Adrenal gland (tissue), 5 donors: ENCODE measurements around the gene DOP1A.

Source experiments
- POLR2A ChIP-seq, 2 donors: fragments of 450-650 bp; IDR thresholded peaks; one replicate each; pipeline ENCODE4 v1.6.1; 2017; ENCODE audit warnings: antibody characterized with exemption in 2 of 2, mild to moderate bottlenecking in 2 of 2, moderate library complexity in 1 of 2
- TF ChIP-seq, protein P1 (sequence below), 6 experiments: fragments of 450-650 bp in 4 of 6; fragments of 200-600 bp in 2 of 6; sonication (generic) in 1 of 6; IDR thresholded peaks; 1 replicate in 5 of 6; 2 replicates in 1 of 6; pipeline versions ENCODE4 v1.5.1 to v1.8.0; 2016 to 2021; ENCODE audit warnings: antibody characterized with exemption in 6 of 6, mild to moderate bottlenecking in 2 of 6, moderate library complexity in 1 of 6
- donor health status: DM: no; HTN: no; CAD: no.

DNA sequence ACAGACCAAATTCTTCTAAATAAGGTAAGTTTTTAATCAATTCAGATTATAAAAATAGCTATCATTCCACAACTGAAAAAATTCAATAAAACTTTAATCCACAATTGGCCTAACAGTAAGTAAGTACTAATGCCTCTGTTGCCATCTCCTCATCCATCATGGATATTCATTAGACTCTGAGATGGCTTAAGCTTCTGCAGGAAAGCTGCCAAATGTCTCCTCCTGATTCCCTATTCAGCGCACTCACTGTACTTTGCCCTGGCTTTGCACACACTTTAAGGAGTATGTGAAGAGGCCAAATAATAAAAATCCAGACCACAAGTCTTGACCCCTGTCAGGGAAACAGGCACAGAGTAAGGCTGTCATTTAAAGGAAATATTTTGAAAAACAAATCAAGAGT, 102.0 kb downstream of the DOP1A start:
- TF ChIP-seq, protein P1, sequence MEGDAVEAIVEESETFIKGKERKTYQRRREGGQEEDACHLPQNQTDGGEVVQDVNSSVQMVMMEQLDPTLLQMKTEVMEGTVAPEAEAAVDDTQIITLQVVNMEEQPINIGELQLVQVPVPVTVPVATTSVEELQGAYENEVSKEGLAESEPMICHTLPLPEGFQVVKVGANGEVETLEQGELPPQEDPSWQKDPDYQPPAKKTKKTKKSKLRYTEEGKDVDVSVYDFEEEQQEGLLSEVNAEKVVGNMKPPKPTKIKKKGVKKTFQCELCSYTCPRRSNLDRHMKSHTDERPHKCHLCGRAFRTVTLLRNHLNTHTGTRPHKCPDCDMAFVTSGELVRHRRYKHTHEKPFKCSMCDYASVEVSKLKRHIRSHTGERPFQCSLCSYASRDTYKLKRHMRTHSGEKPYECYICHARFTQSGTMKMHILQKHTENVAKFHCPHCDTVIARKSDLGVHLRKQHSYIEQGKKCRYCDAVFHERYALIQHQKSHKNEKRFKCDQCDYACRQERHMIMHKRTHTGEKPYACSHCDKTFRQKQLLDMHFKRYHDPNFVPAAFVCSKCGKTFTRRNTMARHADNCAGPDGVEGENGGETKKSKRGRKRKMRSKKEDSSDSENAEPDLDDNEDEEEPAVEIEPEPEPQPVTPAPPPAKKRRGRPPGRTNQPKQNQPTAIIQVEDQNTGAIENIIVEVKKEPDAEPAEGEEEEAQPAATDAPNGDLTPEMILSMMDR (IDR thresholded peaks at IDR 0.05), result no peak
- no peak for TF ChIP-seq POLR2A (IDR thresholded peaks at IDR 0.05)
